ENCODE measurements around the gene DPM2.

The DPM2 gene

GRCh38 chr9:127955294-127956015 is 17.8 kb upstream of the DPM2 start:
- no peak for DNase-seq (ENCODE audit: low read depth, low spot score)

- no peak for DNase-seq (ENCODE audit: low read depth, low spot score)
Measured at GRCh38 chr9:127954831-127955293, 17.2 kb upstream of the DPM2 start.

- DNase-seq (ENCODE audit: low read depth, low spot score), result no peak
Measured at GRCh38 chr9:127953768-127954505, 16.3 kb upstream of the DPM2 start.

- DNase-seq (ENCODE audit: low read depth, low spot score), result no peak
Measured at GRCh38 chr9:127953154-127953553, 15.5 kb upstream of the DPM2 start.

GRCh38 chr9:127950513-127951289 is 13.0 kb upstream of the DPM2 start:
- no peak for DNase-seq (ENCODE audit: low read depth, low spot score)

GRCh38 chr9:127949827-127950512 is 12.3 kb upstream of the DPM2 start:
- DNase-seq (ENCODE audit: low read depth, low spot score), result no peak

- DNase-seq (ENCODE audit: low read depth, low spot score), result no peak
Measured at GRCh38 chr9:127947841-127948710, 10.4 kb upstream of the DPM2 start.

- no peak for DNase-seq (ENCODE audit: low read depth, low spot score)
Measured at GRCh38 chr9:127946728-127947127, 9.1 kb upstream of the DPM2 start.

- no peak for DNase-seq (ENCODE audit: low read depth, low spot score)
Measured at GRCh38 chr9:127945942-127946341, 8.3 kb upstream of the DPM2 start.

GRCh38 chr9:127945338-127945737 is 7.7 kb upstream of the DPM2 start:
- no peak for DNase-seq (ENCODE audit: low read depth, low spot score)

GRCh38 chr9:127944586-127945218 is 7.0 kb upstream of the DPM2 start:
- no peak for DNase-seq (ENCODE audit: low read depth, low spot score)

GRCh38 chr9:127943731-127944144 is 6.1 kb upstream of the DPM2 start:
- DNase-seq (ENCODE audit: low read depth, low spot score), result no peak

- no peak for DNase-seq (ENCODE audit: low read depth, low spot score)
Measured at GRCh38 chr9:127943011-127943662, 5.5 kb upstream of the DPM2 start.

- no peak for DNase-seq (ENCODE audit: low read depth, low spot score)
Measured at GRCh38 chr9:127942216-127943010, 4.8 kb upstream of the DPM2 start.

GRCh38 chr9:127941961-127942215 is 4.2 kb upstream of the DPM2 start:
- no peak for DNase-seq (ENCODE audit: low read depth, low spot score)

GRCh38 chr9:127941062-127941960 is 3.7 kb upstream of the DPM2 start:
- DNase-seq (ENCODE audit: low read depth, low spot score), result no peak

- no peak for DNase-seq (ENCODE audit: low read depth, low spot score)
Measured at GRCh38 chr9:127940593-127940992, 2.9 kb upstream of the DPM2 start.

GRCh38 chr9:127938298-127938690 is 640 bp upstream of the DPM2 start:
- no peak for DNase-seq (ENCODE audit: low read depth, low spot score)
